Panc1 (cell line): ENCODE results near the gene PLCG2. TPM values are rescaled to one million over a fixed set of nuclear protein-coding genes. Genes with fewer than 3 reads are reported as not detected.
"Not testable (repeated sequence)": the region's sequence is repeated elsewhere in the genome, so short reads cannot be mapped to it uniquely, and the experiment has no call there.

Experiments
- ATAC-seq: fragments of 200-7000 bp; cut with Tn5 transposase; 2 replicates; pipeline ENCODE4 v1.9.1; 2020; ENCODE audit warnings: mild to moderate bottlenecking, moderate library complexity
- BruUV-seq: library from RNA; stranded (reverse); fragments of 400-500 nt; replicated peaks from 2 replicates; lab custom pipeline; 2021; lab: Mats Ljungman, UMichigan
- CTCF ChIA-PET: fragments of 300-600 bp; sonication (Branson Sonifier 250); formaldehyde crosslinking; loops from one replicate; lab custom pipeline; 2022; ENCODE audit warnings: antibody characterized with exemption; lab: Charles Lee
- POLR2A ChIA-PET: fragments of 300-600 bp; sonication (Branson Sonifier 250); formaldehyde crosslinking; loops from one replicate; lab custom pipeline; 2022; ENCODE audit warnings: antibody characterized with exemption; lab: Charles Lee
- DNase-seq: peaks from one replicate; pipeline ENCODE4 v3.0.0-alpha.2; 2010; ENCODE audit warnings: low read depth, low spot score
- H3K27ac ChIP-seq: 2 replicates; pipeline ENCODE4 v1.5.1; 2011; ENCODE audit warnings: mild to moderate bottlenecking, low read length, inconsistent platforms
- H3K27me3 ChIP-seq: fragments of 200-500 bp; sonication (Bioruptor generic); 2 replicates; pipeline ENCODE4 v1.6.0; 2014; ENCODE audit warnings: low read length, inconsistent platforms; ENCODE audit not compliant: control insufficient read depth, insufficient read depth
- H3K36me3 ChIP-seq: fragments of 200-500 bp; sonication (Bioruptor generic); 2 replicates; pipeline ENCODE4 v1.5.1; 2014; ENCODE audit warnings: inconsistent platforms, mild to moderate bottlenecking, low read length, moderate library complexity; ENCODE audit not compliant: control insufficient read depth, insufficient read depth
- H3K4me1 ChIP-seq: 2 replicates; pipeline ENCODE4 v1.5.1; 2011; ENCODE audit warnings: inconsistent platforms, mild to moderate bottlenecking, low read length, moderate library complexity; ENCODE audit not compliant: control insufficient read depth, insufficient read depth
- H3K4me3 ChIP-seq, 2 experiments: 2 replicates each; pipeline ENCODE4 v1.5.1; 2011 to 2012; ENCODE audit warnings: low read depth in 2 of 2, low read length in 2 of 2, mild to moderate bottlenecking in 2 of 2, inconsistent platforms in 1 of 2, moderate library complexity in 1 of 2
- H3K9me3 ChIP-seq: fragments of 200-500 bp; sonication (Bioruptor generic); 2 replicates; pipeline ENCODE4 v1.5.1; 2014; ENCODE audit warnings: low read depth, mild to moderate bottlenecking, inconsistent platforms, low read length, moderate library complexity; ENCODE audit not compliant: control insufficient read depth, insufficient read depth
- POLR2AphosphoS5 ChIP-seq: IDR thresholded peaks from 2 replicates; pipeline ENCODE4 v1.6.1; 2012; ENCODE audit warnings: mild to moderate bottlenecking, low read depth, low read length, moderate library complexity
- REST ChIP-seq, 2 experiments: IDR thresholded peaks; 2 replicates each; pipeline ENCODE4 v1.6.1; 2011 to 2012; ENCODE audit warnings: low read depth in 2 of 2, control low read depth in 1 of 2, low read length in 1 of 2, mild to moderate bottlenecking in 1 of 2, moderate library complexity in 1 of 2; ENCODE audit not compliant: insufficient read depth in 1 of 2
- SIN3A ChIP-seq: IDR thresholded peaks from 2 replicates; pipeline ENCODE4 v1.6.1; 2012; ENCODE audit warnings: low read depth, mild to moderate bottlenecking, low read length, moderate library complexity, borderline replicate concordance; ENCODE audit not compliant: insufficient read depth
- TCF7L2 ChIP-seq: IDR thresholded peaks from 2 replicates; pipeline ENCODE4 v1.6.1; 2011; ENCODE audit warnings: mild to moderate bottlenecking, low read depth, low read length, inconsistent platforms
- in situ Hi-C: cut with HindIII; loops from 2 replicates; pipeline ENCODE4 v1.10.0; 2016; ENCODE audit warnings: low sequenced_read_pairs, low pct_unique_long_range_greater_than_20kb
- intact Hi-C: fragments of 100-400 bp; cut with micrococcal nuclease; formaldehyde crosslinking; loops from one replicate; pipeline ENCODE4 v1.10.0; 2022; ENCODE audit not compliant: unreplicated experiment
- total RNA-seq: library from RNA; stranded (reverse); gene quantifications from one replicate; pipeline ENCODE4 v1.2.1, GENCODE V29; 2021; ENCODE audit not compliant: unreplicated experiment
- TF ChIP-seq, protein P1 (sequence below): fragments of 450-650 bp; IDR thresholded peaks from 2 replicates; pipeline ENCODE4 v1.5.1; 2017; ENCODE audit warnings: mild to moderate bottlenecking

The PLCG2 gene
- total RNA-seq, 1 experiment from 2014 or later = 10.8 TPM

DNA sequence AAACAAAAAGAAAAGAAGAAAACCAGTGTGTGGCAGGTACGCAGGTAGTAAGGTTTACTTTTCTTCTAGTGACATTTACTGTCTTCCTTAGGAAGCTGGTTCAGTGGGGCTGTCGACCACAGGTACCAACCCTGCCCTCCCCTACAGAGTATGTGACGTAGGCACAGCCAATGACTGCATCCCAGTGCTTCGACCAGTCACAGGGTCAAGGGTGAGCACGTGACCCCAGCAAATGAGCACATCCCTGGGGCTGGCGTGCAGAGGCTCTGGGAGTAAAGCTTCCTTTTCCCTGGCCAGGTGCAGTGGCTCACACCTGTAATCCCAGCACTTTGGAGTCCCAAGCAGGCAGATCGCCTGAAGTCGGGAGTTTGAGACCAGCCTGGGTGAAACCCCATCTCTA, 38.9 kb upstream of the PLCG2 start:
- BruUV-seq = no TSS peak
- TF ChIP-seq, protein P1, sequence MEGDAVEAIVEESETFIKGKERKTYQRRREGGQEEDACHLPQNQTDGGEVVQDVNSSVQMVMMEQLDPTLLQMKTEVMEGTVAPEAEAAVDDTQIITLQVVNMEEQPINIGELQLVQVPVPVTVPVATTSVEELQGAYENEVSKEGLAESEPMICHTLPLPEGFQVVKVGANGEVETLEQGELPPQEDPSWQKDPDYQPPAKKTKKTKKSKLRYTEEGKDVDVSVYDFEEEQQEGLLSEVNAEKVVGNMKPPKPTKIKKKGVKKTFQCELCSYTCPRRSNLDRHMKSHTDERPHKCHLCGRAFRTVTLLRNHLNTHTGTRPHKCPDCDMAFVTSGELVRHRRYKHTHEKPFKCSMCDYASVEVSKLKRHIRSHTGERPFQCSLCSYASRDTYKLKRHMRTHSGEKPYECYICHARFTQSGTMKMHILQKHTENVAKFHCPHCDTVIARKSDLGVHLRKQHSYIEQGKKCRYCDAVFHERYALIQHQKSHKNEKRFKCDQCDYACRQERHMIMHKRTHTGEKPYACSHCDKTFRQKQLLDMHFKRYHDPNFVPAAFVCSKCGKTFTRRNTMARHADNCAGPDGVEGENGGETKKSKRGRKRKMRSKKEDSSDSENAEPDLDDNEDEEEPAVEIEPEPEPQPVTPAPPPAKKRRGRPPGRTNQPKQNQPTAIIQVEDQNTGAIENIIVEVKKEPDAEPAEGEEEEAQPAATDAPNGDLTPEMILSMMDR = no peak
- TF ChIP-seq REST (IDR thresholded peaks at IDR 0.05; ENCODE audit: insufficient read depth in 1 of 2, low read depth in 2 of 2, low read length in 1 of 2) (no peak), TCF7L2 (no peak), POLR2AphosphoS5 (no peak), SIN3A (no peak)
- no peak overlapping the region for H3K27ac ChIP-seq
- no peak overlapping the region for H3K4me3 ChIP-seq
- H3K27me3 ChIP-seq = no peaks in the 10 kb centered on the region
- H3K4me1 ChIP-seq = no peaks in the 10 kb centered on the region
- H3K36me3 ChIP-seq = no peaks in the 10 kb centered on the region
- ATAC-seq (no peak), DNase-seq (no peak)
- no peaks in the 10 kb centered on the region; the same call in 1 of the 2 replicates for H3K9me3 ChIP-seq
- intact Hi-C loops (no loop called here), in situ Hi-C loops (no loop called here)
- ChIA-PET POLR2A (interaction anchor here (0.7 kb wide), 1 partner anchor 326 kb away, joined by 8 read pairs; no protein-coding TSS in a partner anchor), CTCF (no interaction called here)

GRCh38 chr16:81741430-81741770, 37.7 kb upstream of the PLCG2 start:
- H3K4me3 ChIP-seq, intact Hi-C loops, H3K4me1 ChIP-seq, POLR2A ChIA-PET, H3K27me3 ChIP-seq, CTCF ChIA-PET, in situ Hi-C loops, H3K9me3 ChIP-seq, H3K27ac ChIP-seq, DNase-seq, BruUV-seq, H3K36me3 ChIP-seq, ATAC-seq: not testable (repeated sequence)

GRCh38 chr16:81744385-81744784, 34.7 kb upstream of the PLCG2 start:
- intact Hi-C loops = no loop called here
- H3K27me3 ChIP-seq = no peaks in the 10 kb centered on the region

More at GRCh38 chr16:81744385-81744784, 34.7 kb upstream of the PLCG2 start:
- CTCF ChIA-PET = no interaction called here
- in situ Hi-C loops = no loop called here
- no TSS peak for BruUV-seq
- POLR2A ChIA-PET = no interaction called here
- H3K4me3 ChIP-seq = no peak overlapping the region
- DNase-seq (no peak), ATAC-seq (no peak)
- no peaks in the 10 kb centered on the region for H3K4me1 ChIP-seq
- no peak overlapping the region for H3K27ac ChIP-seq
- H3K36me3 ChIP-seq = no peaks in the 10 kb centered on the region
- H3K9me3 ChIP-seq = peaks cover 3% of the 10 kb centered on the region; the same call in 1 of the 2 replicates
- TF ChIP-seq, protein P1 = no peak
- no peak for TF ChIP-seq REST (IDR thresholded peaks at IDR 0.05; ENCODE audit: insufficient read depth in 1 of 2, low read depth in 2 of 2, low read length in 1 of 2)
- TF ChIP-seq SIN3A = no peak
- no peak for TF ChIP-seq TCF7L2
- no peak for TF ChIP-seq POLR2AphosphoS5
